ENCODE results near the gene PRM1. TPM values are rescaled to one million over a fixed set of nuclear protein-coding genes. Genes with fewer than 3 reads are reported as not detected.

Gene PRM1
- total RNA-seq, 1 experiment from 2014 or later, result 0.48 TPM

- TF ChIP-seq PRDM15 (CRISPR knock-in tag; IDR thresholded peaks at IDR 0.05), result no peak
- no peak; the same call in 1 of the 2 replicates for TF ChIP-seq MYBL2 (CRISPR knock-in tag; IDR thresholded peaks at IDR 0.05)
- no peak; the same call in 1 of the 2 replicates for TF ChIP-seq ZNF263 (CRISPR knock-in tag; IDR thresholded peaks at IDR 0.05; ENCODE audit: low read depth)
- TF ChIP-seq, protein P1, sequence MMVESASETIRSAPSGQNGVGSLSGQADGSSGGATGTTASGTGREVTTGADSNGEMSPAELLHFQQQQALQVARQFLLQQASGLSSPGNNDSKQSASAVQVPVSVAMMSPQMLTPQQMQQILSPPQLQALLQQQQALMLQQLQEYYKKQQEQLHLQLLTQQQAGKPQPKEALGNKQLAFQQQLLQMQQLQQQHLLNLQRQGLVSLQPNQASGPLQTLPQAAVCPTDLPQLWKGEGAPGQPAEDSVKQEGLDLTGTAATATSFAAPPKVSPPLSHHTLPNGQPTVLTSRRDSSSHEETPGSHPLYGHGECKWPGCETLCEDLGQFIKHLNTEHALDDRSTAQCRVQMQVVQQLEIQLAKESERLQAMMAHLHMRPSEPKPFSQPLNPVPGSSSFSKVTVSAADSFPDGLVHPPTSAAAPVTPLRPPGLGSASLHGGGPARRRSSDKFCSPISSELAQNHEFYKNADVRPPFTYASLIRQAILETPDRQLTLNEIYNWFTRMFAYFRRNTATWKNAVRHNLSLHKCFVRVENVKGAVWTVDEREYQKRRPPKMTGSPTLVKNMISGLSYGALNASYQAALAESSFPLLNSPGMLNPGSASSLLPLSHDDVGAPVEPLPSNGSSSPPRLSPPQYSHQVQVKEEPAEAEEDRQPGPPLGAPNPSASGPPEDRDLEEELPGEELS (CRISPR knock-in tag; IDR thresholded peaks at IDR 0.05), result 0 out of 2 replicates have a peak, but pooled peaks have one; percentile 29
- no peak for TF ChIP-seq GRHL2 (CRISPR knock-in tag; IDR thresholded peaks at IDR 0.05; ENCODE audit: insufficient replicate concordance, severe bottlenecking)
- no peak for TF ChIP-seq NFE2L1 (CRISPR knock-in tag; IDR thresholded peaks at IDR 0.05)
- TF ChIP-seq GABPB1 (CRISPR knock-in tag; IDR thresholded peaks at IDR 0.05), result no peak; the same call in 1 of the 2 replicates
- TF ChIP-seq ARID4B (CRISPR knock-in tag; IDR thresholded peaks at IDR 0.05; ENCODE audit: borderline replicate concordance), result peak; percentile 53; the same call in 1 of the 2 replicates
- no peak for TF ChIP-seq ZNF532 (CRISPR knock-in tag; IDR thresholded peaks at IDR 0.05; ENCODE audit: borderline replicate concordance)
- no peak for TF ChIP-seq NFYB (CRISPR knock-in tag; conservative IDR thresholded peaks at IDR 0.05; ENCODE audit: low read depth)
- no peak for TF ChIP-seq JAZF1 (CRISPR knock-in tag; IDR thresholded peaks at IDR 0.05)
- no peak for TF ChIP-seq ZNF138 (CRISPR knock-in tag; conservative IDR thresholded peaks at IDR 0.05)
- TF ChIP-seq ZNF416 (CRISPR knock-in tag; IDR thresholded peaks at IDR 0.05), result no peak
- no peak for TF ChIP-seq SMAD3 (CRISPR knock-in tag; IDR thresholded peaks at IDR 0.05; ENCODE audit: borderline replicate concordance)
- no peak for TF ChIP-seq IRF1 (CRISPR knock-in tag; IDR thresholded peaks at IDR 0.05)
- TF ChIP-seq FOXJ3 (CRISPR knock-in tag; IDR thresholded peaks at IDR 0.05; ENCODE audit: borderline replicate concordance), result no peak
- peak; percentile 47; the same call in 1 of the 2 replicates for TF ChIP-seq NR2C2 (CRISPR knock-in tag; IDR thresholded peaks at IDR 0.05)
- TF ChIP-seq MAX (CRISPR knock-in tag; IDR thresholded peaks at IDR 0.05), result peak; percentile 59; the same call in 1 of the 2 replicates
- no peak for TF ChIP-seq CREM (CRISPR knock-in tag; IDR thresholded peaks at IDR 0.05)
- 0 out of 2 replicates have a peak, but pooled peaks have one; percentile 49 for TF ChIP-seq ESRRA (CRISPR knock-in tag; IDR thresholded peaks at IDR 0.05; ENCODE audit: borderline replicate concordance)
- TF ChIP-seq ELF4 (CRISPR knock-in tag; IDR thresholded peaks at IDR 0.05; ENCODE audit: low read depth), result 0 out of 2 replicates have a peak, but pooled peaks have one; percentile 40
These were observed 26.0 kb downstream of the PRM1 start (continued) for GRCh38 chr16:11254913-11255736.

Data from WTC11 (cell line).